Chondrocyte (in vitro differentiated cells): ENCODE measurements around the gene THSD4. TPM values are rescaled to one million over a fixed set of nuclear protein-coding genes. Genes with fewer than 3 reads are reported as not detected.

Source experiments
- DNase-seq: peaks from one replicate; pipeline ENCODE4 v3.0.0; 2021; ENCODE audit warnings: mixed read lengths, low spot score
- H3K27ac Mint-ChIP-seq: one replicate; pipeline ENCODE4 v1.8.0; 2021; ENCODE audit warnings: mild to moderate bottlenecking, moderate library complexity, mixed read lengths; ENCODE audit not compliant: unreplicated experiment
- H3K27me3 Mint-ChIP-seq: 2 replicates; pipeline ENCODE4 v1.8.0; 2021; ENCODE audit warnings: low read depth, mixed read lengths
- H3K36me3 Mint-ChIP-seq: 2 replicates; pipeline ENCODE4 v1.8.0; 2021; ENCODE audit warnings: low read depth, mixed read lengths
- H3K4me1 Mint-ChIP-seq: 2 replicates; pipeline ENCODE4 v1.8.0; 2021; ENCODE audit warnings: low read depth, mild to moderate bottlenecking, mixed read lengths
- H3K4me3 Mint-ChIP-seq: one replicate; pipeline ENCODE4 v1.8.0; 2021; ENCODE audit warnings: mild to moderate bottlenecking, moderate library complexity, mixed read lengths; ENCODE audit not compliant: unreplicated experiment
- H3K9me3 Mint-ChIP-seq: 2 replicates; pipeline ENCODE4 v1.8.0; 2021; ENCODE audit warnings: low read depth, mixed read lengths
- CTCF ChIP-seq: fragments of 200-600 bp; sonication (generic); IDR thresholded peaks from 2 replicates; pipeline ENCODE4 v1.5.0; 2021; ENCODE audit warnings: antibody characterized with exemption, mild to moderate bottlenecking, moderate library complexity
- total RNA-seq: library from RNA; stranded (reverse); gene quantifications from 3 replicates; pipeline ENCODE4 v1.2.1, GENCODE V29; 2021

THSD4 gene
- total RNA-seq, 1 donor from 2014 or later: 3.4 TPM

- Mint-ChIP-seq H3K27ac (no peak overlapping the region), H3K4me1 (no peaks in the 10 kb centered on the region)
- no peak for TF ChIP-seq CTCF
These were observed 582.8 kb downstream of the THSD4 start for GRCh38 chr15:71698030-71698429.

GRCh38 chr15:71698742-71699141 lies 583.5 kb downstream of the THSD4 start:
- no peak for DNase-seq
- Mint-ChIP-seq H3K36me3 (peaks cover 2% of the 10 kb centered on the region), H3K9me3 (peaks cover 4% of the 10 kb centered on the region), H3K4me3 (no peak overlapping the region), H3K27me3 (peaks cover 4% of the 10 kb centered on the region), H3K4me1 (no peaks in the 10 kb centered on the region), H3K27ac (no peak overlapping the region)
- no peak for TF ChIP-seq CTCF

More at GRCh38 chr15:71698030-71698429, 582.8 kb downstream of the THSD4 start:
- H3K36me3 Mint-ChIP-seq: peaks cover 2% of the 10 kb centered on the region
- no peak for DNase-seq
- H3K4me3 Mint-ChIP-seq: no peak overlapping the region
- H3K27me3 Mint-ChIP-seq: peaks cover 4% of the 10 kb centered on the region
- H3K9me3 Mint-ChIP-seq: peaks cover 4% of the 10 kb centered on the region

GRCh38 chr15:71699977-71700376 lies 584.7 kb downstream of the THSD4 start:
- Mint-ChIP-seq H3K4me1 (peaks cover 3% of the 10 kb centered on the region), H3K4me3 (no peak overlapping the region), H3K27me3 (peaks cover 4% of the 10 kb centered on the region), H3K27ac (no peak overlapping the region), H3K36me3 (peaks cover 2% of the 10 kb centered on the region), H3K9me3 (peaks cover 4% of the 10 kb centered on the region)
- no peak for TF ChIP-seq CTCF
- DNase-seq: no peak

- Mint-ChIP-seq H3K4me3 (no peak overlapping the region), H3K27ac (no peak overlapping the region), H3K27me3 (peaks cover 7% of the 10 kb centered on the region), H3K9me3 (no peaks in the 10 kb centered on the region), H3K4me1 (peaks cover 8% of the 10 kb centered on the region), H3K36me3 (peaks cover 2% of the 10 kb centered on the region)
- no peak for DNase-seq
- TF ChIP-seq CTCF: no peak
These were observed 586.5 kb downstream of the THSD4 start for GRCh38 chr15:71701808-71702207.

GRCh38 chr15:71702496-71702895 lies 587.2 kb downstream of the THSD4 start:
- DNase-seq: no peak
- TF ChIP-seq CTCF: no peak
- Mint-ChIP-seq H3K27me3 (peaks cover 5% of the 10 kb centered on the region), H3K9me3 (no peaks in the 10 kb centered on the region), H3K4me1 (peaks cover 8% of the 10 kb centered on the region), H3K27ac (no peak overlapping the region), H3K4me3 (no peak overlapping the region), H3K36me3 (peaks cover 2% of the 10 kb centered on the region)
